H1 (cell line): ENCODE results near the gene TNIK. TPM values are rescaled to one million over a fixed set of nuclear protein-coding genes. Genes with fewer than 3 reads are reported as not detected.

Experiments
- CHD7 ChIP-seq: fragments of 300-600 bp; sonication (generic); IDR thresholded peaks from 2 replicates; pipeline ENCODE4 v1.7.1; 2012; ENCODE audit warnings: low read length, moderate library complexity, mild to moderate bottlenecking, inconsistent platforms; ENCODE audit not compliant: insufficient replicate concordance
- HDAC2 ChIP-seq, 2 experiments: fragments of 300-600 bp in 1 of 2; sonication (generic) in 1 of 2; IDR thresholded peaks; 2 replicates each; pipeline ENCODE4 v1.6.1; 2011 to 2012; ENCODE audit warnings: low read depth in 2 of 2, low read length in 2 of 2, mild to moderate bottlenecking in 2 of 2, moderate library complexity in 2 of 2, borderline replicate concordance in 1 of 2, inconsistent platforms in 1 of 2
- RBBP5 ChIP-seq: IDR thresholded peaks from 2 replicates; pipeline ENCODE4 v1.7.1; 2012; ENCODE audit warnings: low read depth, mild to moderate bottlenecking, inconsistent platforms, low read length, moderate library complexity, borderline replicate concordance
- TAF1 ChIP-seq: IDR thresholded peaks from 2 replicates; pipeline ENCODE4 v1.6.1; 2011; ENCODE audit warnings: mild to moderate bottlenecking, low read depth, low read length
- polyA plus RNA-seq, 7 experiments: library from polyadenylated mRNA; depleted of rRNA in 3 of 7; stranded (reverse) in 5 of 7; unstranded in 2 of 7; fragments of >200 nt in 5 of 7; fragments of 200-250 nt in 2 of 7; gene quantifications; 1 replicate in 5 of 7; 2 replicates in 1 of 7; 4 replicates in 1 of 7; pipeline versions ENCODE4 v1.2.1 to v1.2.3, GENCODE V29; 2011 to 2013; ENCODE audit warnings: missing spikeins in 2 of 7, mixed read lengths in 2 of 7
- total RNA-seq: library from RNA; stranded (reverse); fragmentation: NEBNext Ultra II Directional; extraction: Animal tissue kit (Norgen Biotek cat#: 25700); gene quantifications from 2 replicates; pipeline ENCODE4 v1.2.1, GENCODE V29; 2021

Gene TNIK
- total and polyA plus RNA-seq, 2 of the 8 experiments (the other 6 are each of a cell fraction or from before 2014, with no cell fraction given): 7.4 to 42.0 TPM

GRCh38 chr3:171352387-171352935 is 107.7 kb downstream of the TNIK start (continued):
- TF ChIP-seq CHD7: no peak
- no peak for TF ChIP-seq RBBP5
- no peak for TF ChIP-seq HDAC2 (IDR thresholded peaks at IDR 0.05; ENCODE audit: borderline replicate concordance in 1 of 2, low read depth in 2 of 2, low read length in 2 of 2)
- TF ChIP-seq TAF1: no peak
- TF ChIP-seq, all 59 proteins: peak for 0
